Measurements from ENCODE around the gene TBL1XR1. TPM values are rescaled to one million over a fixed set of nuclear protein-coding genes. Genes with fewer than 3 reads are reported as not detected.

TBL1XR1 gene
- total RNA-seq, 1 experiment from 2014 or later, result 186 TPM

GRCh38 chr3:177137774-177138705, 59.2 kb downstream of the TBL1XR1 start:
- TF ChIP-seq, protein P1, sequence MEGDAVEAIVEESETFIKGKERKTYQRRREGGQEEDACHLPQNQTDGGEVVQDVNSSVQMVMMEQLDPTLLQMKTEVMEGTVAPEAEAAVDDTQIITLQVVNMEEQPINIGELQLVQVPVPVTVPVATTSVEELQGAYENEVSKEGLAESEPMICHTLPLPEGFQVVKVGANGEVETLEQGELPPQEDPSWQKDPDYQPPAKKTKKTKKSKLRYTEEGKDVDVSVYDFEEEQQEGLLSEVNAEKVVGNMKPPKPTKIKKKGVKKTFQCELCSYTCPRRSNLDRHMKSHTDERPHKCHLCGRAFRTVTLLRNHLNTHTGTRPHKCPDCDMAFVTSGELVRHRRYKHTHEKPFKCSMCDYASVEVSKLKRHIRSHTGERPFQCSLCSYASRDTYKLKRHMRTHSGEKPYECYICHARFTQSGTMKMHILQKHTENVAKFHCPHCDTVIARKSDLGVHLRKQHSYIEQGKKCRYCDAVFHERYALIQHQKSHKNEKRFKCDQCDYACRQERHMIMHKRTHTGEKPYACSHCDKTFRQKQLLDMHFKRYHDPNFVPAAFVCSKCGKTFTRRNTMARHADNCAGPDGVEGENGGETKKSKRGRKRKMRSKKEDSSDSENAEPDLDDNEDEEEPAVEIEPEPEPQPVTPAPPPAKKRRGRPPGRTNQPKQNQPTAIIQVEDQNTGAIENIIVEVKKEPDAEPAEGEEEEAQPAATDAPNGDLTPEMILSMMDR (conservative IDR thresholded peaks at IDR 0.05; ENCODE audit: low read depth, low read length), result no peak
- TF ChIP-seq EZH2 (IDR thresholded peaks at IDR 0.05; ENCODE audit: borderline replicate concordance, low read depth, low read length, poor library complexity, severe bottlenecking), result no peak
- POLR2A ChIA-PET (ENCODE audit: low non-redundant PET), result no interaction called here
- CTCF ChIA-PET, result no interaction called here
- Histone ChIP-seq H3K9me3 (ENCODE audit: low read depth, low read length, poor library complexity, severe bottlenecking) (peaks cover 14% of the 10 kb centered on the region), H3K27ac (ENCODE audit: low read depth, low read length, poor library complexity, severe bottlenecking) (no peak overlapping the region), H3K4me1 (ENCODE audit: insufficient read depth, low read length, poor library complexity, severe bottlenecking) (peaks cover 16% of the 10 kb centered on the region), H3K4me3 (ENCODE audit: low read depth, low read length, poor library complexity, severe bottlenecking) (no peak overlapping the region), H3K27me3 (replicated peaks; ENCODE audit: insufficient read depth, low read depth, low read length, poor library complexity) (no peaks in the 10 kb centered on the region), H3K36me3 (ENCODE audit: insufficient read depth, low read length, poor library complexity, severe bottlenecking) (no peaks in the 10 kb centered on the region)
- no peak for DNase-seq (ENCODE audit: low spot score)
- no TSS peak for BruUV-seq (replicated peaks)
- intact Hi-C loops (cut with micrococcal nuclease; ENCODE audit: unreplicated experiment), result no loop called here

- Histone ChIP-seq H3K27me3 (replicated peaks; ENCODE audit: insufficient read depth, low read depth, low read length, poor library complexity) (no peaks in the 10 kb centered on the region), H3K4me1 (ENCODE audit: insufficient read depth, low read length, poor library complexity, severe bottlenecking) (peaks cover 27% of the 10 kb centered on the region), H3K4me3 (ENCODE audit: low read depth, low read length, poor library complexity, severe bottlenecking) (no peak overlapping the region), H3K36me3 (ENCODE audit: insufficient read depth, low read length, poor library complexity, severe bottlenecking) (no peaks in the 10 kb centered on the region), H3K9me3 (ENCODE audit: low read depth, low read length, poor library complexity, severe bottlenecking) (peaks cover 14% of the 10 kb centered on the region), H3K27ac (ENCODE audit: low read depth, low read length, poor library complexity, severe bottlenecking) (no peak overlapping the region)
- intact Hi-C loops (cut with micrococcal nuclease; ENCODE audit: unreplicated experiment), result no loop called here
- CTCF ChIA-PET, result no interaction called here
- TF ChIP-seq EZH2 (IDR thresholded peaks at IDR 0.05; ENCODE audit: borderline replicate concordance, low read depth, low read length, poor library complexity, severe bottlenecking), result no peak
- TF ChIP-seq, protein P1 (conservative IDR thresholded peaks at IDR 0.05; ENCODE audit: low read depth, low read length), result no peak
- DNase-seq (ENCODE audit: low spot score), result no peak
- BruUV-seq (replicated peaks), result no TSS peak
- POLR2A ChIA-PET (ENCODE audit: low non-redundant PET), result interaction anchor here (0.6 kb wide), 1 partner anchor 47 kb away, joined by 15 read pairs; no protein-coding TSS in a partner anchor
Measured at GRCh38 chr3:177136741-177137140, 60.5 kb downstream of the TBL1XR1 start.

DNA sequence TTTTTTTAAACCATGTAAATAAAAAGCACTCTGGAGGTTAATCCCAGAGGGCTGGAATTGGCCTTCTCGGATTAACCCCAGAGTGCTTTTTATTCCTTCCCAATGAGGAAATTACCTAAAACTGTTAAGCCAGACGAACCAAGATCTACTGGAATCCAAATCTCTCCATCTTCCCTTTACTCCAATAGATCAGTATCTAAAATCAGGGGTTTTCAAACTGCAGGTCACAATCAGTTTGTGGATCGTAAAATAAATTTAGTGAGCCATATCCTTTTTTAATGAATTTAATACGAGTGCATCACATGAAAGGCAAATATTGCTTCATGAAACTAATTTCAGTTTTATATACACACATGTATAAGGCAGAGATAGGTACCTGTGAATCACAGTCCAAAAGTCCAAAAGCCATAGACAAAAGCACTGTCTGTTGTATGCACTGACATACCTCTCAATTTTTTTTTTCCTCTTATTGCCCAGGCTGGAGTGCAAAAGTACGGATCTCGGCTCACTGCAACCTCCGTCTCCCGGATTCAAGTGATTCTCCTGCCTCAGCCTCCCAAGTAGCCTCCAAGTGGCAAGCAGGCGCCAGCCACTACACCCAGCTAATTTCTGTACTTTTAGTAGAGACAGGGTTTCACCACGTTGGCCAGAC, 61.3 kb downstream of the TBL1XR1 start:
- H3K27ac ChIP-seq (ENCODE audit: low read depth, low read length, poor library complexity, severe bottlenecking), result no peak overlapping the region
- POLR2A ChIA-PET (ENCODE audit: low non-redundant PET), result no interaction called here
- H3K27me3 ChIP-seq (replicated peaks; ENCODE audit: insufficient read depth, low read depth, low read length, poor library complexity), result no peaks in the 10 kb centered on the region
- TF ChIP-seq, protein P1 (conservative IDR thresholded peaks at IDR 0.05; ENCODE audit: low read depth, low read length), result no peak
- no peak for TF ChIP-seq EZH2 (IDR thresholded peaks at IDR 0.05; ENCODE audit: borderline replicate concordance, low read depth, low read length, poor library complexity, severe bottlenecking)
- no peak overlapping the region for H3K4me3 ChIP-seq (ENCODE audit: low read depth, low read length, poor library complexity, severe bottlenecking)
- no peak for DNase-seq (ENCODE audit: low spot score)
- CTCF ChIA-PET, result no interaction called here
- H3K4me1 ChIP-seq (ENCODE audit: insufficient read depth, low read length, poor library complexity, severe bottlenecking), result peaks cover 21% of the 10 kb centered on the region
- no TSS peak for BruUV-seq (replicated peaks)
- intact Hi-C loops (cut with micrococcal nuclease; ENCODE audit: unreplicated experiment), result no loop called here
- peaks cover 14% of the 10 kb centered on the region for H3K9me3 ChIP-seq (ENCODE audit: low read depth, low read length, poor library complexity, severe bottlenecking)
- H3K36me3 ChIP-seq (ENCODE audit: insufficient read depth, low read length, poor library complexity, severe bottlenecking), result no peaks in the 10 kb centered on the region
